ENCODE results near the gene COA3.
A peak's percentile ranks its signal among the peaks of the same experiment; 100 is the strongest.
"Not testable (repeated sequence)": the region's sequence is repeated elsewhere in the genome, so short reads cannot be mapped to it uniquely, and the experiment has no call there.

COA3 gene

GRCh38 chr17:42773290-42774035, 25.0 kb downstream of the COA3 start, which contains the start of gene VPS25:
VPS25 (plus strand) TSS chr17:42773449; CDS start chr17:42773476, 27 bp downstream.
- peak; percentile 33 for TF ChIP-seq CTCF (IDR thresholded peaks at IDR 0.05; ENCODE audit: insufficient read depth, low read length, poor library complexity, severe bottlenecking)
- H3K27me3 ChIP-seq (replicated peaks; ENCODE audit: control insufficient read depth, insufficient read depth, low read length): no peaks in the 10 kb centered on the region
- DNase-seq (ENCODE audit: extremely low read depth, insufficient read length): peak; percentile 72
- H3K4me3 ChIP-seq (replicated peaks; ENCODE audit: low read depth, low read length): peak within 1 kb of the TSS; percentile 82
- H3K36me3 ChIP-seq (ENCODE audit: control insufficient read depth, insufficient read depth, low read length): peaks cover 6% of the 10 kb centered on the region

GRCh38 chr17:42772945-42773289, 25.6 kb downstream of the COA3 start:
- TF ChIP-seq CTCF (IDR thresholded peaks at IDR 0.05; ENCODE audit: insufficient read depth, low read length, poor library complexity, severe bottlenecking): no peak
- peak overlapping the region; percentile 82 for H3K4me3 ChIP-seq (replicated peaks; ENCODE audit: low read depth, low read length)
- peaks cover 6% of the 10 kb centered on the region for H3K36me3 ChIP-seq (ENCODE audit: control insufficient read depth, insufficient read depth, low read length)
- no peaks in the 10 kb centered on the region for H3K27me3 ChIP-seq (replicated peaks; ENCODE audit: control insufficient read depth, insufficient read depth, low read length)
- no peak for DNase-seq (ENCODE audit: extremely low read depth, insufficient read length)

- H3K36me3 ChIP-seq (ENCODE audit: control insufficient read depth, insufficient read depth, low read length); DNase-seq (ENCODE audit: extremely low read depth, insufficient read length); H3K4me3 ChIP-seq (replicated peaks; ENCODE audit: low read depth, low read length); H3K27me3 ChIP-seq (replicated peaks; ENCODE audit: control insufficient read depth, insufficient read depth, low read length): not testable (repeated sequence)
Measured at GRCh38 chr17:42769964-42770363, 28.5 kb downstream of the COA3 start.

GRCh38 chr17:42768006-42768405, 30.5 kb downstream of the COA3 start:
- H3K27me3 ChIP-seq (replicated peaks; ENCODE audit: control insufficient read depth, insufficient read depth, low read length); H3K36me3 ChIP-seq (ENCODE audit: control insufficient read depth, insufficient read depth, low read length); DNase-seq (ENCODE audit: extremely low read depth, insufficient read length); H3K4me3 ChIP-seq (replicated peaks; ENCODE audit: low read depth, low read length): not testable (repeated sequence)

GRCh38 chr17:42767512-42767911, 31.0 kb downstream of the COA3 start:
- Histone ChIP-seq H3K36me3 (ENCODE audit: control insufficient read depth, insufficient read depth, low read length) (no peaks in the 10 kb centered on the region), H3K27me3 (replicated peaks; ENCODE audit: control insufficient read depth, insufficient read depth, low read length) (no peaks in the 10 kb centered on the region), H3K4me3 (replicated peaks; ENCODE audit: low read depth, low read length) (no peak overlapping the region)
- no peak for TF ChIP-seq CTCF (IDR thresholded peaks at IDR 0.05; ENCODE audit: insufficient read depth, low read length, poor library complexity, severe bottlenecking)
- DNase-seq (ENCODE audit: extremely low read depth, insufficient read length): no peak

GRCh38 chr17:42766124-42766523, 32.4 kb downstream of the COA3 start:
- Histone ChIP-seq H3K4me3 (replicated peaks; ENCODE audit: low read depth, low read length) (no peak overlapping the region), H3K36me3 (ENCODE audit: control insufficient read depth, insufficient read depth, low read length) (no peaks in the 10 kb centered on the region), H3K27me3 (replicated peaks; ENCODE audit: control insufficient read depth, insufficient read depth, low read length) (no peaks in the 10 kb centered on the region)
- TF ChIP-seq CTCF (IDR thresholded peaks at IDR 0.05; ENCODE audit: insufficient read depth, low read length, poor library complexity, severe bottlenecking): no peak
- no peak for DNase-seq (ENCODE audit: extremely low read depth, insufficient read length)

- H3K4me3 ChIP-seq (replicated peaks; ENCODE audit: low read depth, low read length): no peak overlapping the region
- no peaks in the 10 kb centered on the region for H3K36me3 ChIP-seq (ENCODE audit: control insufficient read depth, insufficient read depth, low read length)
- no peak for TF ChIP-seq CTCF (IDR thresholded peaks at IDR 0.05; ENCODE audit: insufficient read depth, low read length, poor library complexity, severe bottlenecking)
- DNase-seq (ENCODE audit: extremely low read depth, insufficient read length): no peak
- H3K27me3 ChIP-seq (replicated peaks; ENCODE audit: control insufficient read depth, insufficient read depth, low read length): no peaks in the 10 kb centered on the region
Measured at GRCh38 chr17:42761638-42762037, 36.9 kb downstream of the COA3 start.

Measured in GM06990 (cell line).